ENCODE data around the gene EIF4G1.
A peak's percentile ranks its signal among the peaks of the same experiment; 100 is the strongest.

EIF4G1 gene

DNA sequence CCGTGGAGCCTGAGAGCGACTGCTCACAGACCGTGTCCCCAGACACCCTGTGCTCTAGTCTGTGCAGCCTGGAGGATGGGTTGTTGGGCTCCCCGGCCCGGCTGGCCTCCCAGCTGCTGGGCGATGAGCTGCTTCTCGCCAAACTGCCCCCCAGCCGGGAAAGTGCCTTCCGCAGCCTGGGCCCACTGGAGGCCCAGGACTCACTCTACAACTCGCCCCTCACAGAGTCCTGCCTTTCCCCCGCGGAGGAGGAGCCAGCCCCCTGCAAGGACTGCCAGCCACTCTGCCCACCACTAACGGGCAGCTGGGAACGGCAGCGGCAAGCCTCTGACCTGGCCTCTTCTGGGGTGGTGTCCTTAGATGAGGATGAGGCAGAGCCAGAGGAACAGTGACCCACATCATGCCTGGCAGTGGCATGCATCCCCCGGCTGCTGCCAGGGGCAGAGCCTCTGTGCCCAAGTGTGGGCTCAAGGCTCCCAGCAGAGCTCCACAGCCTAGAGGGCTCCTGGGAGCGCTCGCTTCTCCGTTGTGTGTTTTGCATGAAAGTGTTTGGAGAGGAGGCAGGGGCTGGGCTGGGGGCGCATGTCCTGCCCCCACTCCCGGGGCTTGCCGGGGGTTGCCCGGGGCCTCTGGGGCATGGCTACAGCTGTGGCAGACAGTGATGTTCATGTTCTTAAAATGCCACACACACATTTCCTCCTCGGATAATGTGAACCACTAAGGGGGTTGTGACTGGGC lies 30.3 kb downstream of the EIF4G1 start:
- H3K4me3 ChIP-seq (replicated peaks; ENCODE audit: low read depth, low read length): no peak overlapping the region
- no peak for DNase-seq (ENCODE audit: extremely low read depth, low read depth)
- TF ChIP-seq, protein P1, sequence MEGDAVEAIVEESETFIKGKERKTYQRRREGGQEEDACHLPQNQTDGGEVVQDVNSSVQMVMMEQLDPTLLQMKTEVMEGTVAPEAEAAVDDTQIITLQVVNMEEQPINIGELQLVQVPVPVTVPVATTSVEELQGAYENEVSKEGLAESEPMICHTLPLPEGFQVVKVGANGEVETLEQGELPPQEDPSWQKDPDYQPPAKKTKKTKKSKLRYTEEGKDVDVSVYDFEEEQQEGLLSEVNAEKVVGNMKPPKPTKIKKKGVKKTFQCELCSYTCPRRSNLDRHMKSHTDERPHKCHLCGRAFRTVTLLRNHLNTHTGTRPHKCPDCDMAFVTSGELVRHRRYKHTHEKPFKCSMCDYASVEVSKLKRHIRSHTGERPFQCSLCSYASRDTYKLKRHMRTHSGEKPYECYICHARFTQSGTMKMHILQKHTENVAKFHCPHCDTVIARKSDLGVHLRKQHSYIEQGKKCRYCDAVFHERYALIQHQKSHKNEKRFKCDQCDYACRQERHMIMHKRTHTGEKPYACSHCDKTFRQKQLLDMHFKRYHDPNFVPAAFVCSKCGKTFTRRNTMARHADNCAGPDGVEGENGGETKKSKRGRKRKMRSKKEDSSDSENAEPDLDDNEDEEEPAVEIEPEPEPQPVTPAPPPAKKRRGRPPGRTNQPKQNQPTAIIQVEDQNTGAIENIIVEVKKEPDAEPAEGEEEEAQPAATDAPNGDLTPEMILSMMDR (IDR thresholded peaks at IDR 0.05; ENCODE audit: low read depth, low read length, missing control alignments): no peak

DNA sequence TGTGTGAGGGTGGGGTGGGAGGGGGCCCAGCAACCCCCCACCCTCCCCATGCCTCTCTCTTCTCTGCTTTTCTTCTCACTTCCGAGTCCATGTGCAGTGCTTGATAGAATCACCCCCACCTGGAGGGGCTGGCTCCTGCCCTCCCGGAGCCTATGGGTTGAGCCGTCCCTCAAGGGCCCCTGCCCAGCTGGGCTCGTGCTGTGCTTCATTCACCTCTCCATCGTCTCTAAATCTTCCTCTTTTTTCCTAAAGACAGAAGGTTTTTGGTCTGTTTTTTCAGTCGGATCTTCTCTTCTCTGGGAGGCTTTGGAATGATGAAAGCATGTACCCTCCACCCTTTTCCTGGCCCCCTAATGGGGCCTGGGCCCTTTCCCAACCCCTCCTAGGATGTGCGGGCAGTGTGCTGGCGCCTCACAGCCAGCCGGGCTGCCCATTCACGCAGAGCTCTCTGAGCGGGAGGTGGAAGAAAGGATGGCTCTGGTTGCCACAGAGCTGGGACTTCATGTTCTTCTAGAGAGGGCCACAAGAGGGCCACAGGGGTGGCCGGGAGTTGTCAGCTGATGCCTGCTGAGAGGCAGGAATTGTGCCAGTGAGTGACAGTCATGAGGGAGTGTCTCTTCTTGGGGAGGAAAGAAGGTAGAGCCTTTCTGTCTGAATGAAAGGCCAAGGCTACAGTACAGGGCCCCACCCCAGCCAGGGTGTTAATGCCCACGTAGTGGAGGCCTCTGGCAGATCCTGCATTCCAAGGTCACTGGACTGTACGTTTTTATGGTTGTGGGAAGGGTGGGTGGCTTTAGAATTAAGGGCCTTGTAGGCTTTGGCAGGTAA lies 31.1 kb downstream of the EIF4G1 start:
- H3K4me3 ChIP-seq (replicated peaks; ENCODE audit: low read depth, low read length): no peak overlapping the region
- DNase-seq (ENCODE audit: extremely low read depth, low read depth): no peak
- TF ChIP-seq, protein P1 (IDR thresholded peaks at IDR 0.05; ENCODE audit: low read depth, low read length, missing control alignments): peak; percentile 54

DNA sequence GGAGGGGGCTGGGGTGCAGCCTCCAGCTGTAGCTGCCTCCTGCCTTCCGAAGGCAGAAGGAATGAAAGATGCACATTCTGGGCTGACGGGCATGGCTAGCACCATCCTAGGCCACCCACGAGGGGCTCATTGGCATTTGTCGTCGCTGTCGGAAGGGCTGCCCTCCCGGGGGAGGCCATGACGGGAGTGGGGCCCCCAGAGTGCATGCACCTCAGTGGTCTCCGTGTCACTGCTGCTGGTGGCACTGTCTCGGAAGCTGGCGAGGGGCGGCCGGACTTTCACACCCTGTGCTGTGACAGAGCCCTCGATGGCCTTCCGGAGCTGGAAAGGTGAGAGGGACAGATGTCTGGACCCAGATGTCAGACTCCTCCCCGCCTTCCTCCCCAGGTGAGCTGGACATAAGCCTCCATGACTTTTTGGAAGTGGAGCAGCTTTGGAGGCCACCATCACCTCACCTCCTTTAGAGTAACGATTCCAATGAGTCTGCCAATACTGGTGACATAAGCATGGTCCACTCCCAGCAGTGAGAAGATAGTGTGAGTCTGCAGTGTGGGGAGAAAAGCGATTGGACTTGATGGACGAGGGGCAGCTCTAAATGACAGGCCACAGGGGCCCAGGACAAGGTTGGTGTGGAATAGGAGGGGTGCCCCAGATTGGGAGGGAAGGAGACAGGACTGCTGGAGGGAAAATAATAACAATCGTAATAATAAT lies 32.2 kb downstream of the EIF4G1 start:
- DNase-seq (ENCODE audit: extremely low read depth, low read depth): no peak
- TF ChIP-seq, protein P1 (IDR thresholded peaks at IDR 0.05; ENCODE audit: low read depth, low read length, missing control alignments): no peak
- no peak overlapping the region for H3K4me3 ChIP-seq (replicated peaks; ENCODE audit: low read depth, low read length)

DNA sequence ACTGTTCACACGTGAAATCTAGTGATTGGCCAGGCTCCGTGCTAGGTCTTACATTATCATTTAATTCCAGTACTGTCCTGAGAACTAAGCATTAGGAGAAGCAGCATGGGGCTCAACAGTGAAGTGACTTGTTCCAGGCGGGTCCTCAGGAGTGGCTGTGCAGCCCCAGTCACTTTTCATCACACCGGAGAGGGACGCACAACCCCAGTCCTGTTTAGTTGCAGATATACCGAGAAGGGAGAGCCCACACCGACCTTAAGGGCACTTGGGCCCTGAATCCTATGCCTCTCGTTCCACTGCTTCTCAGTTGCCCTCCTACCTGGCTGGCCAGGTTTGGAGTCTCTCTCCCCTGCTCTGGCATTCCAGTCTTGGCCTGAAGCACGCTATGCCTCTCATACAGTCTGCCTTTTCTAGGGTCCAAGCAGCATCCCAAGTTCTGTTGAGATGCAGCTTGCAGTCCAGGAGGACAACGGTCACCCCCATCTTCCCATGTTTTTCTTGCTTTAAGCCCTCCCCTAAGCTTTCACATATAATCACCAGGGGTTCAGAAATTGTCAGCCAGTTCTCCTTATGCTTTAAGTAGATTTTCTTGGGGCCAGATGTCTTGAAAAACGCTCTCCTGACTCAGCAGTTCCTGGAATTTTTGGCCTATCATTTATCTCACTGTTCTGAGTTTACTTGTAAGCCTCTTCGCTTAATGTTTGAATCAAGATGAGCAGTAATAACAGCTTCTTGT lies 33.1 kb downstream of the EIF4G1 start:
- H3K4me3 ChIP-seq (replicated peaks; ENCODE audit: low read depth, low read length): no peak overlapping the region
- TF ChIP-seq, protein P1 (IDR thresholded peaks at IDR 0.05; ENCODE audit: low read depth, low read length, missing control alignments): no peak
- no peak for DNase-seq (ENCODE audit: extremely low read depth, low read depth)

DNA sequence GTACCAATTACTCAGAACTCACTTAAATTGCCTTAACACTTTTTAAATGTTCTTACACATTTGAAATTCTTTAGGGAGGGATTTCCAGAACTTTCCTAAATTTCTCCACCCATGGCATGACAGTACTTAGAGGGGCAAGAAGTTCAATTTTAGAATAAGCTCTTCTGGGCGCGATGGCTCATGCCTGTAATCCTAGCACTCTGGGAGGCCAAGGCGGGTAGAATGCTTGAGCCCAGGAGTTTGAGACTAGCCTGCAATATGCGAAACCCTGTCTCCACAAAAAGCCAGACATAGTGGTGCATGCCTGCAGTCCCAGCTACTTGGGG lies 33.6 kb downstream of the EIF4G1 start:
- TF ChIP-seq, protein P1 (IDR thresholded peaks at IDR 0.05; ENCODE audit: low read depth, low read length, missing control alignments): no peak
- no peak overlapping the region for H3K4me3 ChIP-seq (replicated peaks; ENCODE audit: low read depth, low read length)
- DNase-seq (ENCODE audit: extremely low read depth, low read depth): no peak
